NCI-H524 (cell line): ENCODE measurements around the gene DRC1.
A peak's percentile ranks its signal among the peaks of the same experiment; 100 is the strongest.
"Not testable (repeated sequence)": the region's sequence is repeated elsewhere in the genome, so short reads cannot be mapped to it uniquely, and the experiment has no call there.

Experiments
- DNase-seq, 2 experiments: peaks; one replicate each; lab custom pipeline; 2025; lab: John Stamatoyannopoulos, UW

DRC1 gene

DNA sequence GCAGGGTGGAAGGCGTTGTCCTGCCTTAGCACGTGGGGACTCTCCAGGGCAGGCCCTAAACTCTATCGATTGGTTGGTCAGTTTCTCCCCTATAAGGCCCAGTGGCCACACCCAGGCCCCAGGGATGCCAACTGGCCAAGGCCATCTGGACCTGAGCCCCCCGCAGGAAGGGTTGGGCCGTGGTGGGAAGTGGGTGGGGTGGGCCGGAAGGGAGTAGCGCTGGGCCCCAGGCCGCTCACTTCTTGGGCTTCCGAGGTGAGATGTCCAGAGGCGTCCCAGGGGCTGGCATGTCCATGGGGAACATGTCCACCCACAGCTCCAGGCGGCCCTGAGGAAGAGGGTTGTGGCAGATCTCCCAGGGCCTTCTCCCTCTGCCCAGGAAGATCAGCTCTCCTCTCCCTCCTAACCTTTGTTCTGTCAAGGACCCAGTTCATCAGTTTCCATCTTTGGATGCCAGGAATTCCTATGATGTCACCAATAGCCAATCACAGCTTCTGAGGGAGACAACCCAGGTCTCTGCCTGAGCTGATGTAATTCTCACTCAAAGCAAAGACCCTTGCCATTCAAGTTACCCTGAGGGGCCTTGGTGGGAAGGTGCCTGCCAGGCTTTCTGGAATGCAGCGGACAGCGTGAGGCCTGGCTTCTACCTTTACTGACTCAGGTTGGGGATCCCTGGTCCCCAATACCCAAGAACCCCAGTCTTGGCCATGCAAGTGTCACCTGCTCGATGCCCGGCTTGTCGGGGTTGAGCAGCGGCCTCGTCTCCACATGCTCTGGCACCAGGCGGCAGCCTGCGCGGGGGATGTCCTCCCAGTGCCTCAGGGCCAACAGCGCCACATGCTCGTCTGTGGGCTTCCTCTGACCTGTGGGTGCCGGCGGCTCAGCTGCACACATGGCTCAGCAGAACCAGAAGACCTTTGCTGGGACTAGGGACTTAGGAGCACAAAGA, 61.8 kb downstream of the DRC1 start:
- DNase-seq: no peak

DNA sequence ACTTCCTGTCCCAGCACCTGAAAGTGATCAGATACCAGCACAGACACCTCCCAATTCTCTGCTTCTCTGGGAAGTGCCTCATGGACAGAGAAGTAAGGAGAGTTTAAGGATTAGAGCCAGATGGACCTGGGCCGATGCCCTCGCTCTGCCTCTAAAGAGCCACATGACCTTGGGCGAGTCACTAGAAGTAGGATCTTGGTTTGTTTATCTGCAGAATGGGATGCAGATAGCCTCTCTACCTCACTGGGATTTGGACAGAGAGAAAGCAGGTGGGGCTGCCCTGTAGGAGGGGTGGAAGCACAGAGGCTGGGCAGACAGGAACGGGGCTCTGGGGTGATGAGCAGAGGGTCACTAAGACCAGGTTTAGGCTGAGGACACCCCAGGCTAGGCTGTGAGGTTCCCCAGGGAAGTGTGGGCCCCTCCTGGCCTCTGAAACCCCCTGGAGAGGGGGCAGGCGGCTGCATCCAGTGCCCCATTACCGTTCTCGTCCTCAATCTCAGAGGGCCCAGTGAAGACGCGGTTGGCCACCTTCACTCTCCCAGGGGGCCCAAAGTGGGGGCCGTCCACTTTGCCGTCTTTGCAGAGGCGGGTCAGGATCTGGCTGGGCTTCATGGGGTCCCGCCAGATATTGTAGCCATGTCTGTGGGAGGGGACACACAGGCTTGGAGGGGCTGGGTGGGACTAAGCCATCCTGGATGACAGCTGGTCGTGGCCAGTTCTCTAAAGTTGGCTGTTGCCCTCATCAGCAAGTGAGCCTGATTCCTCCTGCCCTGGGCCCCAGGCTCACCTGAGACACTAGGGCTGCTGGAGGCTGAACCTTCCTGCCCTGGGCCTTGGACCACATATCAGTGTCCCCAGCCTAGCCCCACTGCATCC, 62.9 kb downstream of the DRC1 start:
- DNase-seq: no peak

GRCh38 chr2:26465266-26465925, 63.7 kb downstream of the DRC1 start:
- no peak for DNase-seq

DNA sequence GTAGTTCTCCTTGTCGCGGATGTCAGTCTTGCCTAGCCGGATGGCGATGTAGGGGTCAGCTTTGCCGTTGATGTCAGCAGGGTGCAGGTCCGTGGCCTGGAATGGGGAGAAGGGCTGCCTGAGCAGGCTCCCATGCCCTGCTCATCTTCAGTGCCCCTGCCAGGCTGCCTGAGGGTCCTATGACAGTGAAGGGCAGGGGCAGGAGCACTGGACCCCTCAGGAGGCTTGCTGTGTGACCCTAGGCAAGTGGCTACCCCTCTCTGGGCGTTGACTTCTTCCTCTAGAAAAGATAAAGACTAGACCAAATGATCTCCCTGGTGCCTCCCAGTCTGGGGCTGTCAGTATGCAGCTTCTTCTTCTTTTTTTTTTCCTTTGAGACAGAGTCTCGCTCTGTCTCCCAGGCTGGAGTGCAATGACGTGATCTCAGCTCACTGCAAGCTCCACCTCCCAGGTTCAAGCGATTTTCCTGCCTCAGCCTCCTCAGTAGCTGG, 64.3 kb downstream of the DRC1 start:
- no peak for DNase-seq

DNA sequence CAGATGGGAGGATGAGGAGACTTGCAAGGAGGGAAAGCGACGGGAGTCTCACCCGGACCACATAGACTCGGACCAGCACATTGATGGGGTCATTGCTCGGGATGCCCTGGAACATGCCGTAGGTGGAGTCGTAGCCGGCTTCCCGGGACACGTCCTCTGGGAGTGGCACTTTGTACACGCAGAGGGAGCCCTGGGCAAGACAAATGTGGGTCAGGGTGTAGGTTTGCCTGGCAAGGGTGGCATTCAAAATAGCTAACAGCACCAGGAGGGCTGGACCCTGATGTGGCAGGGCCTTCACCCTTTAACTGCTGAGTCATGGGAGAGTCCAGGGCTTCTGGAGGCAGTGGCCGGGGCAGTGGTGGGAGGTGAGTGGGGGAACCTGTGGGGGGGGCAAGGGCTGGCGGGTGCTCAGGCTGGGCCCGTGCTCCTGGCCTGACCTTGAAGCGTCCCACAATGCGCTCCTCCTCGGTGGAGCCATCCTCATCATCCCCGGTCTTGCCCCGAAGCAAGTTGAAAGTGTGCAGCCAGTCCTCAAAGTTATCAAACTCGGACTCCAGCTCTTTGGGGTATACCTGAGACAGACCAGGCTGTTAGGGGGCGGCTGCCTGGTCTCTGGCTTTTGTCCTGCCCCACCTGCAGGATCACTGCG, 65.1 kb downstream of the DRC1 start:
- DNase-seq: no peak

DNA sequence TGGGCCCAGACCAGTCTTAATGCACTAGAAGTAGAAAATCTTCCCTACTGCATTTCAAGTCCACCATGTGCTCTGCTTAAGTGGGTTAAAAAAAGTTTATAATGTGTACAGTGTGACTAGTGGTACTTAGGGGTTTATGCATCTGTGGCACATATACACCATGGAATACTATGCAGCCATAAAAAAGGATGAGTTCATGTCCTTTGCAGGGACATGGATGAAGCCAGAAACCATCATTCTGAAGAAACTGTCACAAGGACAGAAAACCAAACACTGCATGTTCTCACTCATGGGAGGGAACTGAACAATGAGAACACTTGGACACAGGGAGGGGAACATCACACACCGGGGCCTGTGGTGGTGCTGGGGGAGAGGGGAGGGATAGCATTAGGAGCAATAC, 66.8 kb downstream of the DRC1 start:
- not testable (repeated sequence) for DNase-seq

- peak; percentile 53 to 68 for DNase-seq
These were observed 67.5 kb downstream of the DRC1 start for GRCh38 chr2:26469092-26469710.

GRCh38 chr2:26469955-26470354, 68.2 kb downstream of the DRC1 start:
- DNase-seq: peak in 1 of 2 experiments; percentile 21

DNA sequence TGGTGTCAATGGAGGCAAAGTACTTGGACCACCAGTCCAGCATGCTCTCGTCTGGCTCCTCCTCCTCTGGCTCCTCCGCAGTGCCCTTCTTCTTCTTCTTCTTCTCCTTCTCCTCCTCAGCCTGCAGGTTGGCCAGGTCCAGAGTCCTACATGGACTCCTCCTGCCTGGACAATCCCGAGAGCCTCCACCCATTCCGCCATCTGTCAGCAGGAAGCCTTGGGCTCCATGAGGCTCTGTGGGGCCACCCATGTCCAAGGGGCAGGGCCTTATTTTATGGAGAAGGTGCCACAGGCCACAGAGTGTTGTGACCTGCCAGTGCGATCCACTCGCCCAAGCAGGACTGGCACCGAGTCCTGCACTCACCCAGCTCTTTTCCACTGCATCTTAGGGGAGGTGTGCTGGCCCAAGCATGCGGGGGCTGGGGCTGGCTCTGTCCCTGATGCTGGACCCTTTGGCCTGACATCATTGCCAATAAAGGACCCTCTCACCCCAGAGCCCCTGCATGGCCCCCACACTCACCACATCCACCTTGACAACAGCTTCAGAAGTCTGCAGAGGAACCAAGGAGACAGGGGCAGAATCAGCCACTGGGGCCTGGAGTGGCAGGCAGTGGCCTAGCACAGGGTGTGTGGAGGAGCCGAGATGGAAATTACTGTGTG, 69.0 kb downstream of the DRC1 start:
- no peak for DNase-seq

GRCh38 chr2:26471289-26471688, 69.6 kb downstream of the DRC1 start:
- DNase-seq: peak; percentile 34 to 76

DNA sequence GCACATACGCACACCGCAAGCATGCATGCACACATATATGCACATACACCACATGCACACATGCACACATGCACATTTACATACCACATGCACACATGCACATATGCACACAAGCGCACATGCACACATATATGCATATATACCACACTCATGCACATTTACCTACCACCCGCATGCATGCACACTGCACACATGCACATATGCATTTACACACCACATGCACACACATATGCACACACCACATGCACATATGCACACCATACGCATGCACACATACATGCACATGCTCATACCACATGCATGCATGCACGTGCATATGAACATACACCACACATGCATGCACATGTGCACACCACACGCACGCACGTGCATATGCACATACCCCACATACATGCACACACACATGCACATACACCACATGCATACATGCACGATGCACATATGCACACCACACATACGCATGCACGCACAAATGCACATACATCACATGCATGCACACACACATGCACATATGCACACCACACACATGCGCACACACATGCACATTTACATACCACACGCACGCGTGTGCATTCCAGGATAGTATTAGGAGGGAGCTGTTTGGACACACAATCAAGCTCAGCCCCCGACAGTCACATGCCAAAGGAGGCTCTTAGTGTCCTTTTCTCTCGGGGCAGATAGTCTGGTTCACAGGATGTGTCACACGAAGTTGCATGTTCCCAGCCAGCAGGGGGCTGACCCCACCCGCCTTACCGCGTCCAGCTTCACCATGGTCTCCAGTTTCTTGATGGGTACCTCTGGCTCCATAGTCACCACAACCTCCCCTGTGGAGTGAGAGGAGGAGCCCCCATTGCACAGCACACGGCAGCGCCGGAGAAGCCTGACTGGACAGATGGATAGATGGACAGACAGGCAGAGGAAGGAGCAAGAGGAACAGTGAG, 70.3 kb downstream of the DRC1 start:
- DNase-seq: peak; percentile 50

DNA sequence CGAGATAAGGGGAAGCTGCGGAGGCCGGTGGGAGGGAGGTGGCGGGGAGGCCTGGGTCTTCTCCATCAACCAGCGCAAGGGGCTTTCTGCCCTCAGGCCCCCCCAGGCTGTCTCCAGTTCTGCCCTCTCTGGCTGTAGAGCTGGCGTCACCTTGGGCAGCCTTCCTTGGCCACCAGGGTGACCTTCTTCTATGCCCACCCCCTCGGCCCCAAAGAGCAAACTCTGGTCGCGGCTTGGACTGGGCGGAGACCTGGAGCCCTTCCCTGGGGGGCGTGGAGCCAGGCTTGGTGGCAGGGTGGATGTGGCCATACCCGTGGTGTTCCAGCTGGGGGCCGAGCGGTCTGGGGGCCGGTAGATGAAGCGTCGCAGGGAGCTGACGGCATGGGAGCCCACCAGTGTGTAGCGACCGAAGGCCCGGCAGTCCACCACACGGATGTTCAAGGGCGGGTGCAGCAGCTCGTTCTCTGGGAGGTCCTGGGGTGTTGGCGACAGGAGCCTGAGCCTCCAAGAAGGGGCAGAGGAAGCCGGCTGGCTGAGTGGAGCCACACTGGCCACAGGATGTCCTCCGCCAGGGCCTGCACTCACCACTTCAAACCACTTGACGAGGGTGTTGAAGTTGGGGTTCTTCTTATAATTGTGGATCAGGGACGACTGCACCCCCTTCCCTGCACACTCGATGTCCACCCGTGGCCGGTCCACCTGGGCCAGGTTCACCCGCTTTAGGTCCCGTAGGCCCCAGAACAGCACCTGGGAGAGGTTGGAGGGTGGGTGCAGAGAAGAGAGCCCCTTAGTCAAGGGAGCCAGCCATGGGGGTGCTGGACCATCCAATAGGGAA, 71.3 kb downstream of the DRC1 start:
- no peak for DNase-seq

- no peak for DNase-seq
These were observed 72.1 kb downstream of the DRC1 start for GRCh38 chr2:26473796-26474195.

DNA sequence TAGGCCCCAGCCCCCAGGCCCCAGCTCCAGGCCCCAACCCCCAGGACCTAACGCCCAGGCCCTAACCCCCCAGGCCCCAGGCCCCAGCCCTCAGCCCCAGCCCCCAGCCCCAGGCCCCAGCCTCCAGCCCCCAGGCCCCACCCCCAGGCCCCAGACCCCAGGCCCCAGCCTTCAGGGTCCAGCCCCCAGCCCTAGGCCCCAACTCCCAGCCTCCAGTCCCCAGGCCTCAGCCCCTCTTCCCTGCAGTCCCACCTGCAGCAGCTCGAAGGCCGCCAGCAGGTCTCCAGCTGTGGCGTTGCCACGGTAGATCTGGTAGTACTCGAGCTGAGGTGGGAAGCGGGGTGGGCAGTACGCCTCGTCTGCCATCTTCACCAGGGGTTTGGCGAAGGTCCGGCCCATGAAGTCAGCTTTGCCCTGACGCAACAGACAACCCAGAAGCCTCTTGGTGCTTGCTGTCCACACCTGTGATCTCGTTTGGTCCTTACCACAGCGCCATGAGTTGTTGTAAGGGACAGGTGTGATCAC, 72.6 kb downstream of the DRC1 start:
- DNase-seq: no peak

GRCh38 chr2:26475037-26475436, 73.3 kb downstream of the DRC1 start:
- DNase-seq: no peak

DNA sequence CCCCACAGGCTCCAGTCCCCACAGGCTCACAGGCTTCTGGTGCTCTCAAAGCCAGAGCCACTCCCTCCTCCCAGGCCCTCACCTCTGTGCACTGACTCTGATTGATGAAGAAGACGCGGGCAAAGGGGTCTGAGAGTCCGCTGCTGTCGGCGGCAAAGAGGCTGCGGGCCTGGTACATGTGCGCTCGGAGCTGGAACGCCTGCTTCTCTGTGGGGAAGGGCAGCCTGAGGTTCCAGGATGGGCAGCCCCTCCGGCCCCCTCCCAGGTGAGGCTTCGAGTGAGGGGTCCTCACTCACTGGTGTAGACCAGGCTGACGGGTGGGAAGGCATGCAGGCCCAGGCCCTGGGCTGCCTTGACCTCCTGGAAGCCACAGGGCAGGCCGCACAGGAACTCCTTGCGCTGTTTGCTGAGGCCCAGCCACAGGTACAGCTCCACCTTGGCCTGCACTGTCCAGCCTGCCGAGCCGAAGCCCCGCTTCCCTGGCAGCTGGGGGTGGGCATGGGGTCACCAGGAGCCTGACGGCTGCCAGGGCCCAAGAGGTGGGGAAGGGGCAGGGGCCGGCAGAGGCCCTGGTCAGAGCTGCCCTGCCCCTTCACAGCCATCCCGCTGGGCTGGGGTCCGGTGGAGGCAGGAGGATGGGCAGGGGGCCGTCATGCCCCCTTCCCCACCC, 74.2 kb downstream of the DRC1 start:
- DNase-seq: no peak

DNA sequence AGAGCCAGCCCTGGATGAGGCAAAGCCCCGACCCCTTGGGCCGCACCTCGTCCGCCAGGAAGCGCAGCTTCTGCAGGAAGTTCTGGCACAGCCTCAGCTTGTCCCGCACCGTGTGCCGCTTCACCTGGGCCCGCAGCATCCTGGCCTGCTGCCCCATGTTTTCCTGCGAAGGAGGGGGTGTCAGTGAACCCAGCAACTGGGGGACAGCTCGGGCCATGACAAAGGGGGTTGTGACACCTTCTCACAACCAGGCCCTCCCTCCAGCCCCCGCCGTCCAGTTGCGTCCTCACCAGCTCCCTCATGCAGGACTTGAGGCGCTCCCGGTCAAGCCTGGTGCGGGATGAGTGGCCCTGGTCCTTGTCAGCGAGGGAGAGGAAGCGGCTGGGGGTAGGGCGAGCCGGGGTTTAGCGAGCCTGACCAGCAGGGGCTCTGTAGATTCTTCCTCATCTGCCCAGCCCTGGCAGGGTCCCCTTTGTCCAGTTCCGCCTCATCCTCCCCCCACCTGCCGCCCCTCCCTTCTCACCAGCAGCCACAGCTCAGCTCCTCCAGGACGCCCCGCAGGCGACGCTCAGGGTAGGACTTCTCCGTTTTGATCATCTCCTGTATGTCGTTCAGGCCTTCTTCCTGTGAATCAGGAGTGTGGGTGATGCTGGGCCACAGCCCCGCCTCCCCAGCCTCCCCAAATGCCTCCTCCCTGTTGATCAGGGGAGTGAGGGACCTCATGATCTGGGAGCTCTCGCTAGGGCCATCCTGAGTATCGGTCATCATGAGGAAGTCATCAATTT, 75.6 kb downstream of the DRC1 start:
- DNase-seq: no peak
